OCI-LY1 (cell line): Measurements from ENCODE around the gene ZNF799.
"Not testable (repeated sequence)": the region's sequence is repeated elsewhere in the genome, so short reads cannot be mapped to it uniquely, and the experiment has no call there.

ENCODE experiments used
- CTCF ChIP-seq: fragments of 200-600 bp; sonication (generic), shearing (Covaris generic); IDR thresholded peaks from 2 replicates; pipeline ENCODE4 v1.5.1; 2017; ENCODE audit warnings: mild to moderate bottlenecking, antibody characterized with exemption, low read length, moderate library complexity, mixed read lengths
- EZH2 ChIP-seq: fragments of 200-600 bp; sonication (generic), shearing (Covaris generic); IDR thresholded peaks from 2 replicates; pipeline ENCODE4 v1.8.0; 2017; ENCODE audit warnings: borderline replicate concordance, mixed run types, mild to moderate bottlenecking, antibody characterized with exemption, low read length, moderate library complexity, mixed read lengths

GRCh38 chr19:12417273-12417672, 16.2 kb upstream of the ZNF799 start:
- not testable (repeated sequence) for TF ChIP-seq CTCF, EZH2
